ENCODE data around the gene NEK9. TPM values are rescaled to one million over a fixed set of nuclear protein-coding genes. Genes with fewer than 3 reads are reported as not detected.

Gene NEK9
- total and polyA plus RNA-seq, 8 donors = 12.5 to 225 (median 30.4) TPM

DNA sequence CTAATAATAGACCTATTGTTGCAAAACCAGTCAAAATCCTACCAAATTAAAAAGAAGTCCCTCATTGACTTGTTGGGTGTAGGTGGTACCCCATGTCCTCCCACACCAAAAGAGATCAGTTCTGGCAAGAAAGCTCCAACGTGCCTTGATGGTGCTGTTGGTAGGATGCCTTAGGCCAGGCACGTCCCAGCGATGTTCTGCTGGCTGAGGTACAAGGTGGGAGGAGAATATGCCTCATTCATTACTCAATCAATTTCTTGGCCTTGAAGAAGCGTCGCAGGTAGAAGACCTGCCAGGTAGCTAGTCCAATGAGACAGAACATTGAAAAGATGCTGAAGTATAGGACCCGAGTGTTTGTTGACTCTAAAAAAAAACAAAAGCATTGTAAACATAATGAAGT lies 7.8 kb upstream of the NEK9 start:
- 46 to 59% (median 51%) methylated on average over 6 of the region's 6 CpGs for WGBS, 5 donors
- no peak overlapping the region for H3K4me3 ChIP-seq
- no peak for DNase-seq
- TF ChIP-seq EP300 (IDR thresholded peaks at IDR 0.05) = no peak
- no peak for TF ChIP-seq POLR2AphosphoS5 (IDR thresholded peaks at IDR 0.05)
- TF ChIP-seq, protein P1, sequence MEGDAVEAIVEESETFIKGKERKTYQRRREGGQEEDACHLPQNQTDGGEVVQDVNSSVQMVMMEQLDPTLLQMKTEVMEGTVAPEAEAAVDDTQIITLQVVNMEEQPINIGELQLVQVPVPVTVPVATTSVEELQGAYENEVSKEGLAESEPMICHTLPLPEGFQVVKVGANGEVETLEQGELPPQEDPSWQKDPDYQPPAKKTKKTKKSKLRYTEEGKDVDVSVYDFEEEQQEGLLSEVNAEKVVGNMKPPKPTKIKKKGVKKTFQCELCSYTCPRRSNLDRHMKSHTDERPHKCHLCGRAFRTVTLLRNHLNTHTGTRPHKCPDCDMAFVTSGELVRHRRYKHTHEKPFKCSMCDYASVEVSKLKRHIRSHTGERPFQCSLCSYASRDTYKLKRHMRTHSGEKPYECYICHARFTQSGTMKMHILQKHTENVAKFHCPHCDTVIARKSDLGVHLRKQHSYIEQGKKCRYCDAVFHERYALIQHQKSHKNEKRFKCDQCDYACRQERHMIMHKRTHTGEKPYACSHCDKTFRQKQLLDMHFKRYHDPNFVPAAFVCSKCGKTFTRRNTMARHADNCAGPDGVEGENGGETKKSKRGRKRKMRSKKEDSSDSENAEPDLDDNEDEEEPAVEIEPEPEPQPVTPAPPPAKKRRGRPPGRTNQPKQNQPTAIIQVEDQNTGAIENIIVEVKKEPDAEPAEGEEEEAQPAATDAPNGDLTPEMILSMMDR (IDR thresholded peaks at IDR 0.05) = no peak
- H3K27ac ChIP-seq = peak overlapping the region in 1 of 5 donors; percentile 34
- intact Hi-C loops (cut with DNase I; ENCODE audit: low total_unique reads) = loop anchor here (5.0 kb wide), 1 partner anchor 168 kb away; no protein-coding TSS in a partner anchor
- H3K9me3 ChIP-seq = no peaks in the 10 kb centered on the region
- H3K4me1 ChIP-seq = peaks cover 3 to 34% (median 18%) of the 10 kb centered on the region in 4 donors
- H3K36me3 ChIP-seq = peaks cover 12 to 47% (median 41%) of the 10 kb centered on the region in 4 donors
- no peaks in the 10 kb centered on the region for H3K27me3 ChIP-seq

DNA sequence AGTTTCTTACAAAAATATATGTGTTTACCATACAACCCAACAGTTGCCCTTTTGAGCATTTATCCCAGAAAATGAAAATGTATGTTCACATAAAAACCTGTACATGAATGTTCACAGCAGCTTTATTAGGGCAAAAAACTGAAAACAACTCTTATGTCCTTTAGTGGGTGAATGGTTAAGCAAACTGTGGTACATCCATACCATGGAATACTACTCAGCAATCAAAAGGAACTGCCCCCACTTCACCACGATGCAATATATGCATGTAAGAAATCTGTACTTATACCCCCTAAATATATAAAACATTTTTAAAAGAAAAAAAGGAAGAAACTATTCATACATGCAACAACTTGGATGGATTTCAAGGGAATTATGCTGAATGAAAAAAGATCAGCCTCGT lies 6.7 kb upstream of the NEK9 start:
- TF ChIP-seq, protein P1 (IDR thresholded peaks at IDR 0.05) = no peak
- TF ChIP-seq POLR2A (IDR thresholded peaks at IDR 0.05) (no peak), EP300 (IDR thresholded peaks at IDR 0.05) (no peak), POLR2AphosphoS5 (IDR thresholded peaks at IDR 0.05) (no peak)
- peaks cover 12 to 49% (median 41%) of the 10 kb centered on the region in 4 donors for H3K36me3 ChIP-seq
- H3K27me3 ChIP-seq = no peaks in the 10 kb centered on the region
- no peaks in the 10 kb centered on the region for H3K9me3 ChIP-seq
- DNase-seq = no peak
- no peak overlapping the region for H3K4me3 ChIP-seq
- peaks cover 2 to 27% (median 16%) of the 10 kb centered on the region in 4 donors for H3K4me1 ChIP-seq
- intact Hi-C loops (cut with DNase I; ENCODE audit: low total_unique reads) = loop anchor here (5.0 kb wide), 1 partner anchor 169 kb away; no protein-coding TSS in a partner anchor
- peak overlapping the region in 2 of 5 donors; percentile 34 to 71 for H3K27ac ChIP-seq
- WGBS, 5 donors = 45 to 87% (median 50%) methylated on average over 2 of the region's 2 CpGs

DNA sequence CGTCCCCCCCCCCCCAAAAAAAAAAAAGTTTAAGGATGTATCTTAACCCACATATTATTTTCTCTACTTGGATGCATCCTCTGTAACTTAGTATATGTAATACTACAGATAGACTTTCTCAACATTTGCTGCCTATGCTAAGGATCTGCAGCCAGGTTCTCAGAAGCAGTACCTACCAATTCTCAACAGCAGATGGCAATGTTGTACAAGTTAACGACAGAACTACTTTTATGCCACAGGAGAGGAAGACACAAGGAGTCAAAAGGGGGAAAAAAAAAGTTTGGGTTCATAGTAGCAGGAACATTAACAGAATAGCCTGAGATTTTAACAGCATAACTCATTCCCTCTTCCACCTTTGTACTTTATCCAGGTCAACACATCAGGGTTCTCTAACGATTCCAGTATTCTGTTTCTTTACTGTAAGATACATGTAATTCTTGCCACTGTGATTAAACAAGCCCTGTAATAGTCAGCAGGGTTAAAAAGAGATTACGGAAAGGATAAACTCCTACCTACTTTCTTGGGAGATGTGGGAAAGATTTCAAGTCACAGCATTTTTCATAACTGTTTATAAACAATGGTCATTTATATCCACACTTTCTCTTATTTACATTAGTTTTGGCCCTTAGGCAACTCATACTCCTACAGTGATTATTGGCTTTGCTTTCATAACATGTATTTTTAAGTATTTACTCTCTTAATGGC lies 5.7 kb upstream of the NEK9 start:
- Histone ChIP-seq H3K9me3 (no peaks in the 10 kb centered on the region), H3K4me1 (peaks cover 13 to 28% (median 22%) of the 10 kb centered on the region in 4 donors), H3K36me3 (peaks cover 12 to 49% (median 41%) of the 10 kb centered on the region in 4 donors), H3K27ac (peak overlapping the region in 4 of 5 donors; percentile 14 to 71 (median 36)), H3K27me3 (no peaks in the 10 kb centered on the region), H3K4me3 (no peak overlapping the region)
- TF ChIP-seq POLR2A (IDR thresholded peaks at IDR 0.05) (no peak), POLR2AphosphoS5 (IDR thresholded peaks at IDR 0.05) (peak in 2 of 3 donors; percentile 22 to 65), EP300 (IDR thresholded peaks at IDR 0.05) (no peak)
- TF ChIP-seq, protein P1 (IDR thresholded peaks at IDR 0.05) = peak in 5 of 7 experiments; percentile 62 to 88 (median 75)
- 10 to 26% (median 21%) methylated on average over 4 of the region's 4 CpGs for WGBS, 5 donors
- intact Hi-C loops (cut with DNase I; ENCODE audit: low total_unique reads) = loop anchor here (5.0 kb wide), 1 partner anchor 170 kb away; no protein-coding TSS in a partner anchor
- DNase-seq = peak in 1 of 2 donors; percentile 91

DNA sequence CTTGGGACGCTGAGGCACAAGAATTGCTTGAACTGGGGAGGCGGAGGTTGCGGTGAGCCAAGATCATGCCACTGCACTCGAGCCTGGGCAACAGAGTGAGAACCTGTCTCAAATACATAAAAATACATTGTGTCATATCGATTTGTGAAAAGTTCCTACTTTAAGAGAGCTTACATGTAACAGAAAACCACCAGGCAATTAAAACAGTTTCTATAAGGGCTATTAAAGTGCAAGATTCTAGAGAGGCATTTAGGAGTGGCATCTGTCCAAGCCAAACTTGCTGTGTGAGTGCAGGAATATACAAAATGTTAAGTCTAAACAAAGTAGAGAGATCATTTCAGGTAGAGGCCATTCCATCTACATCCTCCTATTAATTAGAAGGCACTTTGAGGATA lies 1.7 kb upstream of the NEK9 start:
- 86 to 92% (median 88%) methylated on average over 5 of the region's 5 CpGs for WGBS, 5 donors
- H3K27ac ChIP-seq = peak overlapping the region in 2 of 5 donors; percentile 94
- peaks cover 0 to 23% (median 19%) of the 10 kb centered on the region in 4 donors for H3K36me3 ChIP-seq
- no peak overlapping the region for H3K4me3 ChIP-seq
- TF ChIP-seq, protein P1 (IDR thresholded peaks at IDR 0.05) = no peak
- TF ChIP-seq POLR2AphosphoS5 (IDR thresholded peaks at IDR 0.05) = no peak
- TF ChIP-seq POLR2A (IDR thresholded peaks at IDR 0.05) = no peak
- TF ChIP-seq EP300 (IDR thresholded peaks at IDR 0.05) = no peak
- no peak for DNase-seq
- no peaks in the 10 kb centered on the region for H3K27me3 ChIP-seq
- H3K4me1 ChIP-seq = peaks cover 31 to 60% (median 45%) of the 10 kb centered on the region in 4 donors
- no peaks in the 10 kb centered on the region for H3K9me3 ChIP-seq
- intact Hi-C loops (cut with DNase I; ENCODE audit: low total_unique reads) = loop anchor here (10.0 kb wide), 1 partner anchor 356 kb away; no protein-coding TSS in a partner anchor
